ENCODE results near the gene MAPK1.
"Not testable (repeated sequence)": the region's sequence is repeated elsewhere in the genome, so short reads cannot be mapped to it uniquely, and the experiment has no call there.

The MAPK1 gene

GRCh38 chr22:21752276-21752675 lies 115.2 kb downstream of the MAPK1 start:
- DNase-seq, result no peak

GRCh38 chr22:21745948-21746347 lies 121.5 kb downstream of the MAPK1 start:
- no peak for DNase-seq

GRCh38 chr22:21744917-21745316 lies 122.5 kb downstream of the MAPK1 start:
- not testable (repeated sequence) for DNase-seq

GRCh38 chr22:21741790-21742189 lies 125.7 kb downstream of the MAPK1 start:
- DNase-seq, result no peak

- no peak for DNase-seq
These were observed 126.4 kb downstream of the MAPK1 start for GRCh38 chr22:21741059-21741458.

GRCh38 chr22:21739828-21740377 lies 127.5 kb downstream of the MAPK1 start:
- DNase-seq, result no peak

GRCh38 chr22:21738966-21739365 lies 128.5 kb downstream of the MAPK1 start:
- no peak for DNase-seq

GRCh38 chr22:21738081-21738480 lies 129.4 kb downstream of the MAPK1 start:
- no peak for DNase-seq

- DNase-seq, result no peak
These were observed 130.5 kb downstream of the MAPK1 start for GRCh38 chr22:21736948-21737347.

GRCh38 chr22:21736084-21736642 lies 131.3 kb downstream of the MAPK1 start:
- no peak for DNase-seq

- peak; percentile 90 to 99 (median 95) for DNase-seq
These were observed 132.0 kb downstream of the MAPK1 start, which contains the start of gene YPEL1 for GRCh38 chr22:21735200-21736083. Gene YPEL1, minus strand, starts transcription at chr22:21735794. Its CDS starts 25,050 bp downstream, at chr22:21710744.

GRCh38 chr22:21734540-21735199 lies 132.8 kb downstream of the MAPK1 start:
- peak in 1 of 5 experiments; percentile 75 for DNase-seq

GRCh38 chr22:21731503-21731902 lies 135.9 kb downstream of the MAPK1 start:
- no peak for DNase-seq

GRCh38 chr22:21730535-21731308 lies 136.7 kb downstream of the MAPK1 start:
- no peak for DNase-seq

GRCh38 chr22:21729184-21729583 lies 138.3 kb downstream of the MAPK1 start:
- DNase-seq, result not testable (repeated sequence)

GRCh38 chr22:21728270-21728669 lies 139.2 kb downstream of the MAPK1 start:
- no peak for DNase-seq

GRCh38 chr22:21727768-21728167 lies 139.7 kb downstream of the MAPK1 start:
- no peak for DNase-seq

GRCh38 chr22:21727159-21727558 lies 140.3 kb downstream of the MAPK1 start:
- DNase-seq, result no peak

GRCh38 chr22:21726650-21727049 lies 140.8 kb downstream of the MAPK1 start:
- peak in 1 of 5 experiments; percentile 74 for DNase-seq

GRCh38 chr22:21725956-21726649 lies 141.3 kb downstream of the MAPK1 start:
- DNase-seq, result no peak

- not testable (repeated sequence) for DNase-seq
These were observed 142.9 kb downstream of the MAPK1 start for GRCh38 chr22:21724496-21724895.

All from T-helper 2 cell (primary cell).